Posterior vena cava (tissue), 2 donors: Measurements from ENCODE around the gene KRT8. TPM values are rescaled to one million over a fixed set of nuclear protein-coding genes. Genes with fewer than 3 reads are reported as not detected.

Experiments used
- DNase-seq: peaks from one replicate; pipeline ENCODE4 v3.0.0-alpha.2; 2020; ENCODE audit warnings: low spot score
- intact Hi-C, 2 donors: fragments of 100-400 bp; cut with DNase I; formaldehyde crosslinking; loops; one replicate each; pipeline versions ENCODE4 v1.14.1 to v1.14.2; 2022 to 2023
- total RNA-seq, 2 donors: library from RNA; stranded (reverse); fragmentation: NEBNext Ultra II Directional; extraction: Animal tissue kit (Norgen Biotek cat#: 25700); gene quantifications; one replicate each; pipeline ENCODE4 v1.2.1, GENCODE V29; 2021
- donor health status: DM: yes; HTN: yes; CAD: no.
- donor health status: DM: yes; HTN: yes; CAD: no.

The KRT8 gene
- total RNA-seq, 2 donors from 2014 or later: 4.0 to 23.6 TPM

DNA sequence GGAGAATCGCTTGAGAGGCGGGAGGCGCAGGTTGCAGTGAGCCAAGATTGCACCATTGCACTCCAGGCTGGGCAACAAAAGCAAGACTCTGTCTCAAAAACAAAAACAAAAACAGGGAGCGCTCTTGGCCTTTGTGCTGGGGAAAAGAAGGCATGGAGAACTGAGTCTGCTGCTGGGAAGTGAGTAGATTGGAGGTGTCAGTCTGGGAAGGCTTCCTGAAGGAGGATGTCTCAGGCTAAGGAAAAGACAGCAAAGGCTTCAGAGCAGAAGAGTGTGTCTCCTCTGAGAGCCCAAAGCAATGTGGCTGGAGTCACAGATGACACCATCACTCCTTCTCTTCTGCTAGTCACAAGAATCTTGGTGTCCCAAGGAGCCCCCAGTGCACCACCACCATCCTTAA is 23.1 kb upstream of the KRT8 start:
- intact Hi-C loops: loop anchor here in 1 of 2 donors (5.0 kb wide), 1 partner anchor 41 kb away; no protein-coding TSS in a partner anchor
- no peak for DNase-seq

- no peak for DNase-seq
- intact Hi-C loops: loop anchor here in 1 of 2 donors (5.0 kb wide), 1 partner anchor 39 kb away; no protein-coding TSS in a partner anchor
Observed at GRCh38 chr12:52926596-52927234, 21.8 kb upstream of the KRT8 start.

- no peak for DNase-seq
- intact Hi-C loops: loop anchor here in 1 of 2 donors (5.0 kb wide), 1 partner anchor 39 kb away; no protein-coding TSS in a partner anchor
Observed at GRCh38 chr12:52925717-52926595, 21.1 kb upstream of the KRT8 start.

DNA sequence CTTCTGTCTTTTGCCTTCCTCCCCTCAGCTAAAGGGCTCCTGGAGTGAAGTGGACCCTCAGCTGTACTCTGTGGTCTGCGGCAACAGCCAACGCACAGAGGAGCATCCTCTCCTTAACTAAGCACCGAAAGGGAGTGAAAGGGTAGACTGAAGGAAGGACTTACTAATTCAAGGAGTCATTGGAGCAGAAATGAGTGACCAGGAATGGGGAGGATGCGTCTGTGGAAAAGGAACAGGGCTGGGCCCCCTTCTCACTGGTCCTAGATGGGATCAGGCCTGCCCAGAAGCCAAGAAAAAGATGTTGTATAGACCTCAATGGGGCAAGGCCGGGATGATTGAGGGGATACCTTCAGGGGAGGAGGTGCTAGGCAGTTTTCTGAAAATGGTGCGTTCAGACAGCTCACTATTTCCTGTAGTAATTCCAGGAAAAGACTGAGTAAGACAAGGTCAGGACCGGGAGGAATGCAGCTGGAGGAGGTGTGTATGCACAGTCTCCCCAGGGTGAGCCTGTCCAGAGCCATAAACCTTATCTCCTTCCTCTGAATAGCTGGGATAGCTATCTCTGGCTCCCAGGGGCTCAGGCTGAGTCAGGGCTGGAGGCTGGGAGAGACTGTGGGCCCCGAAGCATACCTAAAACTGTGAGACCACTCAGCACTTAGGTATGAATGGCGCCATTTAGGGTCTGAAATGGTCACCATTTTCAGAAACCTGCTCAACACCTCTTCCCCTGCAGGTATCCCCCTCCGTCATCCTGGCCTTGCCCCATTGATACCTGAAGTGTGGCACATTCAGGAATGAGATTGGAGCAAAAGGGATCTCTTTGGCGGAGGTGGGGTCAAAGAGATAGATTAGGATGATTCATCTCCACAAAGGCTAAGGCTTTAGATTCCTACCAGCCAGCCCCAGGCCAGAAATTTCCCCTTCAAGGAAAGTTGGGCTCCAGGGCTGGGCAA is 20.2 kb upstream of the KRT8 start:
- intact Hi-C loops: loop anchor here in 1 of 2 donors (5.0 kb wide), 1 partner anchor 38 kb away; no protein-coding TSS in a partner anchor
- no peak for DNase-seq

GRCh38 chr12:52921488-52922165 is 16.8 kb upstream of the KRT8 start:
- intact Hi-C loops: no loop called here
- DNase-seq: no peak

GRCh38 chr12:52920937-52921336 is 16.1 kb upstream of the KRT8 start:
- DNase-seq: no peak
- intact Hi-C loops: no loop called here

GRCh38 chr12:52918784-52919183 is 13.9 kb upstream of the KRT8 start:
- intact Hi-C loops: no loop called here

DNA sequence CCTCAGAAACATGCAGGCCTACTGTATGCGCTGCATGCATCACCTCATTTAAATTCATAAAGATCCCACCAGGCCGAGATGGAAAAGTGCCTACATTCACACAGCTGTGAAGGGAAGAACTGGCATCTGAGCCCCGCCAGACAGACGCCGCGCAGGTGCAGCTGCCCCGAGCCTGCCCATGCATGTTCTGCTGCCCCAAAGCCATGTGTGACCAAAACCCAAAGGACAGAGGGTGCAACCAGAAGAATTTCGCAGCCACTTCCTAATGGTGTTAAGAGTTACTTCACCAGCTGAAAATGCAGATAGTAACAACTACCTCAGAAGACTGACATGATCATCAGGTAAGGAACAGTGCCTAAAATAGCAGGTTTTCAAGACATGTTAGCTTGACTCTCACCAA is 13.5 kb upstream of the KRT8 start:
- intact Hi-C loops: no loop called here
- DNase-seq: no peak

More at GRCh38 chr12:52918784-52919183, 13.9 kb upstream of the KRT8 start:
- DNase-seq: no peak

GRCh38 chr12:52917800-52918199 is 12.9 kb upstream of the KRT8 start:
- no peak for DNase-seq
- intact Hi-C loops: no loop called here

- intact Hi-C loops: no loop called here
- DNase-seq: no peak
Observed at GRCh38 chr12:52916216-52916615, 11.3 kb upstream of the KRT8 start.

DNA sequence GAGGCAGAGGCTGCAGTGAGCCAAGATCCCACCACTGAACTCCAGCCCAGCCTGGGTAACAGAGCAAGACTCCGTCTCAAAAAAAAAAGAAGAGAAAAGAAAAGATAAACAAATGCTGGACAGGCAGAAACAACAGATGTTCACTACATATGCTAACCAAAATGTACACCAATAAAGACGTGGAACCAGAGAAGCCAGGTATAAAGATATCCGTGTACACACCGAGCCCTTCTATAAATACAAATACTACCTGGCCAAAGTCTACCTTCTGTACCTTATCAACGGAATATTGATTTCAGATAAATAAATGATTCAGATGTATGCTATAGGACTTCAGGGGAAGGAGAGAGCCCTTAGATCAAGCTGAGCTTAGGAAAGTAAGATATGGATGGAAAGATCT is 10.8 kb upstream of the KRT8 start:
- intact Hi-C loops: no loop called here
- no peak for DNase-seq

DNA sequence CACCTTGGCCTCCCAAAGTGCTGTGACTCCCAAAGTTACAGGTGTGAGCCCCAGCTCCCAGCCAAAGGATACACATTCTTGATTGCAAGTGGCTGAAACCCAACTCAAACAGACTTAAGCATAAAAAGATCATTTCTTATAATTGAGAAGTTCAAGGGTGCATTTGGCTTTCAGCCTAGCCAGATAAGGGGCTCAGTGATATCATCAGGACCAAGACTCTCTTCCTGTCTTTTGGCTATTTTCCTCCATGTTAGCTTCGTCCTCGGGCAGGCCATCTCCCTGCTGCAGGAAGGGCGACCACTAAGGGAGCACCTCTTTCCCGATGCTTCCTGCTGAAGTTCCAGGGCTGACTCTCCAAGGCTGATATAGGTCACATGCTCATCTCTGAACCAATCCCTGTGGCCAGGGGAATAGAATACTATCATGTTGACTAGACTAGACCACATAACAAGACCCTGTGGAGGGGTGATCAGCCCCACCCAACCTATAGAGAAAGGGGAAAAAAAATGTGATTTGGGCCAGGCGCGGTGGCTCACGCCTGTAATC is 9.8 kb upstream of the KRT8 start:
- intact Hi-C loops: loop anchor here in 1 of 2 donors (5.0 kb wide), 1 partner anchor 1492 kb away; the partner anchor contains the start of gene SLC4A8
- no peak for DNase-seq

GRCh38 chr12:52913431-52913821 is 8.6 kb upstream of the KRT8 start:
- no peak for DNase-seq
- intact Hi-C loops: loop anchor here in 1 of 2 donors (5.0 kb wide), 1 partner anchor 1491 kb away; the partner anchor contains the start of gene SLC4A8

DNA sequence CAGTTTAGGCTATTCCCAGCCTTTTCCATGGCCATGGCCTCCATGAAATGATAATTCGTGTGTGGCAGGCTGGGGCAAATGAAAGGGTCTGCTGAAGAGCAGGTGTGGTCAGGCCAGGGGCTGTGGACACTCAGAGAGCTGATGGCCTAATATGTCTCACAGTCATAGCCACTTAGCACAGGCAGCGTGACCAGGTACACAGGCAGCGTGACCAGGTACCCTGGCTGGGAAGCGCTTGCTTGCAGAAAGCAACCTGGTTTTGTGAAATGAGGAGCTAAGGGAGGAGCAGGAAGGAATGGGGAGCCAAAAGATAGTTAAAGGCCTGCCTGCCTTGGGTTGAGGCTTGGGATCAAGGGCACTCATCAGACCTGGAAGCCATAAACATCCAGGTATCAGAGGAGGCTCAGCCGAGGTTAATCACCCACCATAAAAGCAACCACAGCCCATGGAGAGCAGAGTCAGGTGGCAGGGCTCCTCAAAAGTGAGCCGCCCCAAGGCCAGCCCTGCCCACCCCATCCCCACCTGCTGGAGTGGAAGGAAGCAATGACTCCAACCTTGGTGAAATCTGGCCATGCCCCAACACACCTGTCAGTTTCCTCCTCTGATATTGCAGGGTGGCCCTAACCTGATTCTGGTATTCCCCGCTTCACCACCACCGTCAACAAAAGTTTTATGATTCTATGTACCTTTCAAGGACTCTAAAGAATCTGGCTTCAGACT is 8.0 kb upstream of the KRT8 start:
- intact Hi-C loops: loop anchor here in 1 of 2 donors (5.0 kb wide), 1 partner anchor 1491 kb away; the partner anchor contains the start of gene SLC4A8
- no peak for DNase-seq

DNA sequence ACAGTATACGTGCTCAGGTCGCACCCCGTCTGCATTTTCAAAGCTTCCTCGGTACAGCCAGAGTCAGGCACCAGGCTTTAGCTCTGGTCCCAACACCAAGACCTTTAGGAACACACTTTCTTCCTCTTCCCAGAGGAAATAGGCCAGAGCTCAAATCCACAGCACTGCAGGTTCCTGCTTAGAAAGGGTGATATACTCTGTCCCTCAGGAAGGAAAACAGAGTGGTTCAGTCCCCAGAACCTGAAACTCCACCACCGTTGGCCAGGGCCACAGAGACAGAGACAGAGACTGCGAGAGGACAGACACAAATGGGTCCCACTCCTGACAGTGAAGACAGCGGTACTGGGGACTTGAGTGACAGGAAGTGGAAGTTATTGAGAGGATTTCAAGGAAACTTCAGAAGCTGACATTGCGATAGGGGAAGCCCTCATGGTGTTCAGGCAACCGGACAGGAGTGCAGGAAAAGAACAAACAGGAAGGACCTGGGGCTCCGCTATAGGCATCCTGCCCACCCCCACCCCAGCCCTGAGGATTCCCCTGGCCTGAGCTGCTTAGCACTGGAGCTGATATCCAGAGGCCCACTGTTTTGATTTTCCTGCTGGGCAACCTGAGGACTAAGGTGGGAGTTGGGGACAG is 5.5 kb upstream of the KRT8 start:
- intact Hi-C loops: loop anchor here in 1 of 2 donors (5.0 kb wide), 1 partner anchor 1488 kb away; the partner anchor contains the start of gene SLC4A8
- no peak for DNase-seq

- DNase-seq: no peak
- intact Hi-C loops: loop anchor here in 1 of 2 donors (5.0 kb wide), 1 partner anchor 1487 kb away; the partner anchor contains the start of gene SLC4A8
Observed at GRCh38 chr12:52909796-52910195, 4.9 kb upstream of the KRT8 start.

DNA sequence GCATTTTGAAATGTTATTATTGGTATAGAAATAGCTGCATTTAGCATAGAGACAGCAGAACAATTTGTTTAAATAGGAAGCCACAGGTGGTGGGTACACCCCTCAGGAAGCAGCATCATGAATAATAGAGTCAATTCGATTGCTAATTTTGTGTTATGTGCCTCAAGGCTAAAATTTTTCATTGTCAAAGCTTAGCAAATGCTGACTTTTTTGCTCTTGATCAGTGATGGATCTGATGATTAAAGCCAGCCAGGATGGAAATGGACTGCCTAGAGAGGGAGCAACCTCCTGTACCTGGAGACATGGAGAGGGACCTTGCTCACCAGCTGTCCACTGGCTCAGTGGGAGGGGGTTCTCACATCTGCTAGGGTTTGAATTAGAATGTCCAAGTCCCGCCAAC is 4.5 kb upstream of the KRT8 start:
- intact Hi-C loops: no loop called here

More for the DNA sequence above, 4.5 kb upstream of the KRT8 start:
- DNase-seq: no peak
